Measurements from ENCODE around the gene ZMIZ1. TPM values are rescaled to one million over a fixed set of nuclear protein-coding genes. Genes with fewer than 3 reads are reported as not detected.

ZMIZ1 gene
- total RNA-seq, 1 experiment from 2014 or later = 42.3 TPM

- Histone ChIP-seq H3K27me3 (replicated peaks; ENCODE audit: control insufficient read depth, insufficient read depth, low read length) (no peaks in the 10 kb centered on the region), H3K4me1 (peaks cover 27% of the 10 kb centered on the region), H3K4me3 (ENCODE audit: low read depth, low read length) (no peak overlapping the region), H3K9me3 (no peaks in the 10 kb centered on the region), H3K36me3 (ENCODE audit: control insufficient read depth, insufficient read depth, low read length) (peaks cover 3% of the 10 kb centered on the region)
- no peaks in the 10 kb centered on the region for H3K27me3 Mint-ChIP-seq (ENCODE audit: insufficient read depth, unreplicated experiment)
- ChIA-PET CTCF (no interaction called here), POLR2A (no interaction called here)
- no peak for DNase-seq
- H3K4me3 Mint-ChIP-seq (ENCODE audit: unreplicated experiment) = no peak overlapping the region
- no peak for TF ChIP-seq CTCF (IDR thresholded peaks at IDR 0.05; ENCODE audit: insufficient read depth in 1 of 2, low read depth in 1 of 2, low read length in 1 of 2, severe bottlenecking in 1 of 2, unreplicated experiment in 1 of 2)
- no peaks in the 10 kb centered on the region for H3K9me3 Mint-ChIP-seq (ENCODE audit: unreplicated experiment)
- H3K4me1 Mint-ChIP-seq (ENCODE audit: low read depth, unreplicated experiment) = peaks cover 26% of the 10 kb centered on the region
- intact Hi-C loops (cut with micrococcal nuclease; ENCODE audit: unreplicated experiment) = no loop called here
- peak overlapping the region; percentile 25 for H3K27ac Mint-ChIP-seq (ENCODE audit: unreplicated experiment)
- H3K36me3 Mint-ChIP-seq (ENCODE audit: insufficient read depth, unreplicated experiment) = peaks cover 50% of the 10 kb centered on the region
- no TSS peak for BruUV-seq (replicated peaks)
These were observed 93.3 kb downstream of the ZMIZ1 start for GRCh38 chr10:79162022-79162421.

- H3K4me3 ChIP-seq (ENCODE audit: low read depth, low read length) = no peak overlapping the region
- CTCF ChIA-PET = no interaction called here
- peaks cover 22% of the 10 kb centered on the region for H3K4me1 Mint-ChIP-seq (ENCODE audit: low read depth, unreplicated experiment)
- POLR2A ChIA-PET = no interaction called here
- peaks cover 3% of the 10 kb centered on the region for H3K36me3 ChIP-seq (ENCODE audit: control insufficient read depth, insufficient read depth, low read length)
- DNase-seq = no peak
- H3K27me3 Mint-ChIP-seq (ENCODE audit: insufficient read depth, unreplicated experiment) = no peaks in the 10 kb centered on the region
- H3K36me3 Mint-ChIP-seq (ENCODE audit: insufficient read depth, unreplicated experiment) = peaks cover 49% of the 10 kb centered on the region
- peaks cover 17% of the 10 kb centered on the region for H3K4me1 ChIP-seq
- H3K27ac Mint-ChIP-seq (ENCODE audit: unreplicated experiment) = peak overlapping the region; percentile 25
- intact Hi-C loops (cut with micrococcal nuclease; ENCODE audit: unreplicated experiment) = no loop called here
- H3K4me3 Mint-ChIP-seq (ENCODE audit: unreplicated experiment) = no peak overlapping the region
- TF ChIP-seq CTCF (IDR thresholded peaks at IDR 0.05; ENCODE audit: insufficient read depth in 1 of 2, low read depth in 1 of 2, low read length in 1 of 2, severe bottlenecking in 1 of 2, unreplicated experiment in 1 of 2) = no peak
- H3K27me3 ChIP-seq (replicated peaks; ENCODE audit: control insufficient read depth, insufficient read depth, low read length) = no peaks in the 10 kb centered on the region
- no peaks in the 10 kb centered on the region for H3K9me3 ChIP-seq
- BruUV-seq (replicated peaks) = no TSS peak
- H3K9me3 Mint-ChIP-seq (ENCODE audit: unreplicated experiment) = no peaks in the 10 kb centered on the region
These were observed 94.3 kb downstream of the ZMIZ1 start for GRCh38 chr10:79162861-79163665.

GRCh38 chr10:79163666-79163975 lies 94.9 kb downstream of the ZMIZ1 start:
- no peaks in the 10 kb centered on the region for H3K27me3 Mint-ChIP-seq (ENCODE audit: insufficient read depth, unreplicated experiment)
- ChIA-PET CTCF (no interaction called here), POLR2A (no interaction called here)
- Histone ChIP-seq H3K27me3 (replicated peaks; ENCODE audit: control insufficient read depth, insufficient read depth, low read length) (no peaks in the 10 kb centered on the region), H3K36me3 (ENCODE audit: control insufficient read depth, insufficient read depth, low read length) (peaks cover 3% of the 10 kb centered on the region), H3K9me3 (no peaks in the 10 kb centered on the region), H3K4me1 (peaks cover 11% of the 10 kb centered on the region), H3K4me3 (ENCODE audit: low read depth, low read length) (no peak overlapping the region)
- DNase-seq = no peak
- peaks cover 16% of the 10 kb centered on the region for H3K4me1 Mint-ChIP-seq (ENCODE audit: low read depth, unreplicated experiment)
- intact Hi-C loops (cut with micrococcal nuclease; ENCODE audit: unreplicated experiment) = no loop called here
- TF ChIP-seq CTCF (IDR thresholded peaks at IDR 0.05; ENCODE audit: insufficient read depth in 1 of 2, low read depth in 1 of 2, low read length in 1 of 2, severe bottlenecking in 1 of 2, unreplicated experiment in 1 of 2) = no peak
- no TSS peak for BruUV-seq (replicated peaks)
- H3K9me3 Mint-ChIP-seq (ENCODE audit: unreplicated experiment) = no peaks in the 10 kb centered on the region
- peaks cover 48% of the 10 kb centered on the region for H3K36me3 Mint-ChIP-seq (ENCODE audit: insufficient read depth, unreplicated experiment)
- no peak overlapping the region for H3K27ac Mint-ChIP-seq (ENCODE audit: unreplicated experiment)
- H3K4me3 Mint-ChIP-seq (ENCODE audit: unreplicated experiment) = no peak overlapping the region

Data from Caco-2 (cell line).